ENCODE results near the gene NDEL1. TPM values are rescaled to one million over a fixed set of nuclear protein-coding genes. Genes with fewer than 3 reads are reported as not detected.
A peak's percentile ranks its signal among the peaks of the same experiment; 100 is the strongest.

The NDEL1 gene
- polyA plus RNA-seq, 3 donors, result 29.8 to 58.3 (median 39.7) TPM

GRCh38 chr17:8441690-8442089 lies 6.0 kb downstream of the NDEL1 start:
- Histone ChIP-seq H3K27me3 (ENCODE audit: control insufficient read depth in 2 of 2, insufficient read depth in 2 of 2, low read length in 2 of 2) (no peaks in the 10 kb centered on the region), H3K4me1 (ENCODE audit: control insufficient read depth in 1 of 2, insufficient read depth in 2 of 2, low read length in 2 of 2) (peaks cover 6 to 18% of the 10 kb centered on the region in 2 donors), H3K36me3 (replicated peaks in 1 of 2; ENCODE audit: control insufficient read depth in 1 of 2, insufficient read depth in 2 of 2, low read length in 2 of 2) (peaks cover 39 to 65% of the 10 kb centered on the region in 2 donors), H4K20me1 (ENCODE audit: insufficient read depth, low read length) (peaks cover 95% of the 10 kb centered on the region), H3K4me3 (replicated peaks in 1 of 3; ENCODE audit: low read depth in 2 of 3, low read length in 3 of 3) (no peak overlapping the region), H3K4me2 (replicated peaks; ENCODE audit: extremely low read depth, low read length, poor library complexity, severe bottlenecking) (no peak overlapping the region), H3K27ac (ENCODE audit: low read depth in 1 of 2, low read length in 2 of 2) (peak overlapping the region in 1 of 2 donors; percentile 44), H3K9me3 (replicated peaks in 1 of 2; ENCODE audit: control insufficient read depth in 1 of 2, insufficient read depth in 1 of 2, low read length in 2 of 2) (no peaks in the 10 kb centered on the region), H2AFZ (ENCODE audit: insufficient read depth, low read depth, low read length, poor library complexity, severe bottlenecking) (no peak overlapping the region), H3K79me2 (ENCODE audit: insufficient read depth, low read length) (peaks cover 81% of the 10 kb centered on the region), H3K9ac (ENCODE audit: insufficient read depth, low read length, poor library complexity, severe bottlenecking) (no peak overlapping the region)
- Mint-ChIP-seq H3K4me3 (no peak overlapping the region), H3K9me3 (no peaks in the 10 kb centered on the region), H3K4me1 (peaks cover 32% of the 10 kb centered on the region), H3K36me3 (peaks cover 48 to 61% of the 10 kb centered on the region in 2 donors), H3K27me3 (ENCODE audit: low read depth in 3 of 3) (peaks cover 0 to 2% (median 0%) of the 10 kb centered on the region in 3 donors), H3K27ac (peak overlapping the region in 4 of 7 donors; percentile 40 to 76 (median 50))
- intact Hi-C loops (cut with micrococcal nuclease), result loop anchor here in 1 of 2 donors (5.0 kb wide), 1 partner anchor 34 kb away; no protein-coding TSS in a partner anchor
- TF ChIP-seq CTCF (IDR thresholded peaks at IDR 0.05), result no peak
- DNase-seq, result no peak
- 86% methylated on average over 1 of the region's 2 CpGs for WGBS (ENCODE audit: insufficient coverage)

GRCh38 chr17:8442310-8442709 lies 6.6 kb downstream of the NDEL1 start:
- Histone ChIP-seq H3K4me2 (replicated peaks; ENCODE audit: extremely low read depth, low read length, poor library complexity, severe bottlenecking) (no peak overlapping the region), H3K9me3 (replicated peaks in 1 of 2; ENCODE audit: control insufficient read depth in 1 of 2, insufficient read depth in 1 of 2, low read length in 2 of 2) (no peaks in the 10 kb centered on the region), H3K27me3 (ENCODE audit: control insufficient read depth in 2 of 2, insufficient read depth in 2 of 2, low read length in 2 of 2) (no peaks in the 10 kb centered on the region), H3K36me3 (replicated peaks in 1 of 2; ENCODE audit: control insufficient read depth in 1 of 2, insufficient read depth in 2 of 2, low read length in 2 of 2) (peaks cover 42 to 71% of the 10 kb centered on the region in 2 donors), H3K4me1 (ENCODE audit: control insufficient read depth in 1 of 2, insufficient read depth in 2 of 2, low read length in 2 of 2) (peaks cover 0 to 12% of the 10 kb centered on the region in 2 donors), H3K9ac (ENCODE audit: insufficient read depth, low read length, poor library complexity, severe bottlenecking) (no peak overlapping the region), H2AFZ (ENCODE audit: insufficient read depth, low read depth, low read length, poor library complexity, severe bottlenecking) (no peak overlapping the region), H4K20me1 (ENCODE audit: insufficient read depth, low read length) (peaks cover 97% of the 10 kb centered on the region), H3K79me2 (ENCODE audit: insufficient read depth, low read length) (peaks cover 75% of the 10 kb centered on the region), H3K27ac (ENCODE audit: low read depth in 1 of 2, low read length in 2 of 2) (no peak overlapping the region), H3K4me3 (replicated peaks in 1 of 3; ENCODE audit: low read depth in 2 of 3, low read length in 3 of 3) (no peak overlapping the region)
- intact Hi-C loops (cut with micrococcal nuclease), result loop anchor here in 1 of 2 donors (5.0 kb wide), 1 partner anchor 35 kb away; no protein-coding TSS in a partner anchor
- no peak for DNase-seq
- Mint-ChIP-seq H3K27ac (no peak overlapping the region), H3K27me3 (ENCODE audit: low read depth in 3 of 3) (peaks cover 0 to 2% (median 0%) of the 10 kb centered on the region in 3 donors), H3K4me3 (no peak overlapping the region), H3K36me3 (peaks cover 53 to 68% of the 10 kb centered on the region in 2 donors), H3K4me1 (peaks cover 29% of the 10 kb centered on the region), H3K9me3 (no peaks in the 10 kb centered on the region)
- no CpG with 5 or more reads among the region's 2 CpGs for WGBS (ENCODE audit: insufficient coverage)
- TF ChIP-seq CTCF (IDR thresholded peaks at IDR 0.05), result no peak
